ENCODE measurements around the gene MRFAP1. TPM values are rescaled to one million over a fixed set of nuclear protein-coding genes. Genes with fewer than 3 reads are reported as not detected.

Gene MRFAP1
- total and polyA plus RNA-seq, 2 of the 4 experiments (the other 2 are of a cell fraction), result 65.4 to 268 TPM

DNA sequence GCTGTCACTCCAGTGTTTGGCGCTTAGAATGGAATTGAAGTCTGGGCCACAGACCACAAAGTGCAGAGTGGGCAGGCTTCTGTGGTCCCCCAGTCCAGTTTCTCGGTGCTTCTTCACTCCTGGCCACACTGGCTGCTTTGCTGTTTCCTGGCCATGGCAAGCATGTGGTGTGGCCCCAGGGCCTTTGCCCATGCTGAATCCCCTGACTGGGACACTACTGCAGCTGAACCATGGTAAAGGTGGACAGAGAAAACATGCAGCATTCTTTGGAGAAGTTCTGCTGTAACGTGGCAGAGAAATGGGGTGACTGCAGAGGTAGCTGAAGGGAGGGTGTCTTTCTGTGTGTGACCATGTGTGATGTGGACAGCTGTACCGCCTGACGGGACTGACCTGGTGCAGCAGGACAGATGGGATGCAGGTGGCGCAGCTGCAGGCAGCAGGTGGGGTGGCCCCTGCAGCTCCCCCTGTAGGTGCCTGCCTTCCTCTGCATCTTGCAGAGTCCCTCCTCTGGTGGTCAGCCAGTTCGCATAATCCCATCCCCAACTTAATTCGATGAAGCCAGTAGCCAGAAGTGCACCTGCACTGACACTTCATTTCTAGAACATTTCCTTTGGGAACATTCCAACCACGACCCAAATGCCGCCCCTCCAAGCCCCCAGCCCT lies 40.0 kb downstream of the MRFAP1 start (continued):
- TF ChIP-seq RCOR1 (IDR thresholded peaks at IDR 0.05; ENCODE audit: insufficient replicate concordance, low read length), result no peak
- TF ChIP-seq RFX5 (IDR thresholded peaks at IDR 0.05; ENCODE audit: low read depth, low read length), result no peak
- no peak for TF ChIP-seq RAD21 (IDR thresholded peaks at IDR 0.05; ENCODE audit: low read length)
- no peak for TF ChIP-seq MAZ (IDR thresholded peaks at IDR 0.05; ENCODE audit: borderline replicate concordance, low read depth, low read length)
- TF ChIP-seq SMC3 (IDR thresholded peaks at IDR 0.05; ENCODE audit: low read depth, low read length), result no peak

DNA sequence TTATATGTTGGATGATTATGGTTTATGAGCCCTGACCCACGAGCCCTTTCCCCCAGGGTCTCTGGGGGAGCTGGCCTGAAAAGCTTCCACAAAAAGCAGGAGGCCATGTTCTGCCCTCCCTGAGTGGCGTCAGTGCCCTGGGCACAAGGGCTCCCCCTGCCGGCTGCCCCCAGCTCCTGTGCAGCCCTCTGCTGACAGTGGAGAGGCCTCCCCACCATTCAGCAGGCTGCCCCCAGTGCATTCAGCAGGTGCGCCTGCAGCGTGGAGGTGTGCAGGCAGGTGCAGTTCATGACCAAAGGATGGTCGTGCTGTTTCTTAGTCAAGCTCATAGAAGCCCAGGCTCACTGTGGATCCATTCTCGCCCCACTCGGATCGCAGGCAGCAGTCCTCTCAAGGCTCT lies 40.7 kb downstream of the MRFAP1 start:
- Histone ChIP-seq H3K4me1 (ENCODE audit: control insufficient read depth, insufficient read depth, low read length) (peaks cover 5% of the 10 kb centered on the region; the same call in 1 of the 2 replicates), H2BK20ac (ENCODE audit: low read depth, low read length) (no peak overlapping the region), H3K79me1 (ENCODE audit: low read depth in 1 of 2, low read length in 2 of 2) (peaks cover 16 to 25% of the 10 kb centered on the region in 2 experiments; a peak in 3 of 4 replicates), H3K4ac (ENCODE audit: low read depth, low read length) (no peak overlapping the region), H2AFZ (replicated peaks; ENCODE audit: low read length, poor library complexity) (no peak overlapping the region), H3K4me3 (ENCODE audit: insufficient read depth, low read depth, low read length) (no peak overlapping the region), H3K27ac (ENCODE audit: insufficient read depth, low read length) (no peak overlapping the region), H4K20me1 (ENCODE audit: insufficient read depth, low read length) (peaks cover 5% of the 10 kb centered on the region; the same call in 1 of the 2 replicates), H3K23ac (ENCODE audit: low read depth, low read length) (no peak overlapping the region), H4K8ac (ENCODE audit: low read depth in 2 of 2, low read length in 2 of 2) (no peak overlapping the region), H2AK9ac (replicated peaks; ENCODE audit: low read depth, low read length, poor library complexity) (no peak overlapping the region), H3K9ac (ENCODE audit: low read depth, low read length) (no peak overlapping the region), H2BK5ac (ENCODE audit: low read depth, low read length, poor library complexity, severe bottlenecking) (no peak overlapping the region), H2BK120ac (ENCODE audit: low read depth, low read length) (no peak overlapping the region), H3K36me3 (ENCODE audit: control insufficient read depth, insufficient read depth, low read length) (peaks cover 4% of the 10 kb centered on the region; the same call in 1 of the 2 replicates), H3K14ac (replicated peaks; ENCODE audit: low read depth, low read length) (no peak overlapping the region), H3K18ac (ENCODE audit: low read depth, low read length) (no peak overlapping the region), H4K5ac (ENCODE audit: low read depth, low read length) (no peak overlapping the region), H3K9me3 (ENCODE audit: control insufficient read depth, insufficient read depth, low read length) (no peaks in the 10 kb centered on the region; the same call in 1 of the 2 replicates), H3K56ac (ENCODE audit: extremely low read depth, insufficient read depth, low read length) (no peak overlapping the region), H3K4me2 (ENCODE audit: low read depth, low read length) (no peak overlapping the region), H2BK15ac (ENCODE audit: low read depth, low read length) (no peak overlapping the region), H3K9me1 (ENCODE audit: insufficient read depth, low read length) (peaks cover 15% of the 10 kb centered on the region), H3K27me3 (ENCODE audit: control insufficient read depth, insufficient read depth, low read length) (no peaks in the 10 kb centered on the region), H2AK5ac (ENCODE audit: low read depth, low read length) (no peak overlapping the region), H4K91ac (ENCODE audit: insufficient read depth, low read depth, low read length) (no peak overlapping the region)
- dilution Hi-C loops (cut with HindIII; ENCODE audit: low sequenced_read_pairs, unreplicated experiment), result no loop called here
- CTCF ChIA-PET, result interaction anchor here (0.6 to 1.3 kb wide), 2 partner anchors 13 to 184 kb away, joined by 3 read pairs; partner anchors contain the start of gene S100P
- DNase-seq (no peak), ATAC-seq (ENCODE audit: low read depth) (no peak)
- POLR2A ChIA-PET (ENCODE audit: unreplicated experiment), result no interaction called here
- TF ChIP-seq, protein P1, sequence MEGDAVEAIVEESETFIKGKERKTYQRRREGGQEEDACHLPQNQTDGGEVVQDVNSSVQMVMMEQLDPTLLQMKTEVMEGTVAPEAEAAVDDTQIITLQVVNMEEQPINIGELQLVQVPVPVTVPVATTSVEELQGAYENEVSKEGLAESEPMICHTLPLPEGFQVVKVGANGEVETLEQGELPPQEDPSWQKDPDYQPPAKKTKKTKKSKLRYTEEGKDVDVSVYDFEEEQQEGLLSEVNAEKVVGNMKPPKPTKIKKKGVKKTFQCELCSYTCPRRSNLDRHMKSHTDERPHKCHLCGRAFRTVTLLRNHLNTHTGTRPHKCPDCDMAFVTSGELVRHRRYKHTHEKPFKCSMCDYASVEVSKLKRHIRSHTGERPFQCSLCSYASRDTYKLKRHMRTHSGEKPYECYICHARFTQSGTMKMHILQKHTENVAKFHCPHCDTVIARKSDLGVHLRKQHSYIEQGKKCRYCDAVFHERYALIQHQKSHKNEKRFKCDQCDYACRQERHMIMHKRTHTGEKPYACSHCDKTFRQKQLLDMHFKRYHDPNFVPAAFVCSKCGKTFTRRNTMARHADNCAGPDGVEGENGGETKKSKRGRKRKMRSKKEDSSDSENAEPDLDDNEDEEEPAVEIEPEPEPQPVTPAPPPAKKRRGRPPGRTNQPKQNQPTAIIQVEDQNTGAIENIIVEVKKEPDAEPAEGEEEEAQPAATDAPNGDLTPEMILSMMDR (conservative IDR thresholded peaks at IDR 0.05; ENCODE audit: low read depth, low read length), result no peak
- no peak for TF ChIP-seq NFE2L2 (IDR thresholded peaks at IDR 0.05; ENCODE audit: low read depth, low read length)
- TF ChIP-seq POLR2A (IDR thresholded peaks at IDR 0.05; ENCODE audit: low read depth, low read length), result no peak
- no peak for TF ChIP-seq CEBPB (IDR thresholded peaks at IDR 0.05; ENCODE audit: low read depth, low read length)
- intact Hi-C loops (cut with micrococcal nuclease), result no loop called here
- BruUV-seq (replicated peaks), result no TSS peak
- in situ Hi-C loops (cut with MboI; ENCODE audit: low sequenced_read_pairs), result no loop called here
- 96% methylated on average over 3 of the region's 9 CpGs; no CpG with 5 or more reads in 1 of the 2 experiments for WGBS, 2 experiments (ENCODE audit: extremely low coverage in 2 of 2, insufficient read length in 1 of 2)
